ENCODE results near the gene LYSMD1.

DNA sequence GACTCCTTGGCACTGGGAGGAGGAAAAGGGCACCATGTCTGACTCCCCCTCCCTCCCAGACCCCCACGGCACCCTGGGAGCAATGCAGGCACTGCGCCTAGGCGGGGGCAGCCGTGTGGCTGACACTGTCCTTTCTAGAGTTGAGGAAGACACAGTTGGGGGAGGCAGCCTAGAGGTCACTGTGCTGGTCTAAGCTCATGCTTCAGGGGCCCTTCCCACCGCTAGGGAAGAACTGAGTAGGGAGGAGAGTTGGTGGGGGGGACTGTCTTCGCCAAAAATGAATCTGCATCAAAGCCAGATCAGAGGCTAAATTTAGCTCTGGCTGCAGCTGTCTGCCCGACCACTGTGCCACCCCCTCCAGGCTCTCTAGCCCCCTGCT is 22.7 kb downstream of the LYSMD1 start:
- TF ChIP-seq POLR2A (IDR thresholded peaks at IDR 0.05) = no peak
- TF ChIP-seq, protein P1, sequence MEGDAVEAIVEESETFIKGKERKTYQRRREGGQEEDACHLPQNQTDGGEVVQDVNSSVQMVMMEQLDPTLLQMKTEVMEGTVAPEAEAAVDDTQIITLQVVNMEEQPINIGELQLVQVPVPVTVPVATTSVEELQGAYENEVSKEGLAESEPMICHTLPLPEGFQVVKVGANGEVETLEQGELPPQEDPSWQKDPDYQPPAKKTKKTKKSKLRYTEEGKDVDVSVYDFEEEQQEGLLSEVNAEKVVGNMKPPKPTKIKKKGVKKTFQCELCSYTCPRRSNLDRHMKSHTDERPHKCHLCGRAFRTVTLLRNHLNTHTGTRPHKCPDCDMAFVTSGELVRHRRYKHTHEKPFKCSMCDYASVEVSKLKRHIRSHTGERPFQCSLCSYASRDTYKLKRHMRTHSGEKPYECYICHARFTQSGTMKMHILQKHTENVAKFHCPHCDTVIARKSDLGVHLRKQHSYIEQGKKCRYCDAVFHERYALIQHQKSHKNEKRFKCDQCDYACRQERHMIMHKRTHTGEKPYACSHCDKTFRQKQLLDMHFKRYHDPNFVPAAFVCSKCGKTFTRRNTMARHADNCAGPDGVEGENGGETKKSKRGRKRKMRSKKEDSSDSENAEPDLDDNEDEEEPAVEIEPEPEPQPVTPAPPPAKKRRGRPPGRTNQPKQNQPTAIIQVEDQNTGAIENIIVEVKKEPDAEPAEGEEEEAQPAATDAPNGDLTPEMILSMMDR (IDR thresholded peaks at IDR 0.05) = no peak
